Inflammatory macrophage treated with lipopolysaccharide for 4 hours (primary cell): ENCODE results near the gene CTPS2.

Experiments
- DNase-seq: peaks from one replicate; pipeline ENCODE4 v3.0.0-alpha.2; 2020

Gene CTPS2

GRCh38 chrX:16544969-16545368, 167.5 kb downstream of the CTPS2 start:
- no peak for DNase-seq
